GM21529 (cell line): ENCODE measurements around the gene MOGAT1.
"Not testable (repeated sequence)": the region's sequence is repeated elsewhere in the genome, so short reads cannot be mapped to it uniquely, and the experiment has no call there.

Experiments
- ATAC-seq: cut with Tn5 transposase; IDR thresholded peaks from one replicate; pipeline ENCODE4 v1.9.1; 2021; ENCODE audit not compliant: unreplicated experiment

The MOGAT1 gene

GRCh38 chr2:222669353-222669752, 2.1 kb upstream of the MOGAT1 start:
- ATAC-seq = no peak

DNA sequence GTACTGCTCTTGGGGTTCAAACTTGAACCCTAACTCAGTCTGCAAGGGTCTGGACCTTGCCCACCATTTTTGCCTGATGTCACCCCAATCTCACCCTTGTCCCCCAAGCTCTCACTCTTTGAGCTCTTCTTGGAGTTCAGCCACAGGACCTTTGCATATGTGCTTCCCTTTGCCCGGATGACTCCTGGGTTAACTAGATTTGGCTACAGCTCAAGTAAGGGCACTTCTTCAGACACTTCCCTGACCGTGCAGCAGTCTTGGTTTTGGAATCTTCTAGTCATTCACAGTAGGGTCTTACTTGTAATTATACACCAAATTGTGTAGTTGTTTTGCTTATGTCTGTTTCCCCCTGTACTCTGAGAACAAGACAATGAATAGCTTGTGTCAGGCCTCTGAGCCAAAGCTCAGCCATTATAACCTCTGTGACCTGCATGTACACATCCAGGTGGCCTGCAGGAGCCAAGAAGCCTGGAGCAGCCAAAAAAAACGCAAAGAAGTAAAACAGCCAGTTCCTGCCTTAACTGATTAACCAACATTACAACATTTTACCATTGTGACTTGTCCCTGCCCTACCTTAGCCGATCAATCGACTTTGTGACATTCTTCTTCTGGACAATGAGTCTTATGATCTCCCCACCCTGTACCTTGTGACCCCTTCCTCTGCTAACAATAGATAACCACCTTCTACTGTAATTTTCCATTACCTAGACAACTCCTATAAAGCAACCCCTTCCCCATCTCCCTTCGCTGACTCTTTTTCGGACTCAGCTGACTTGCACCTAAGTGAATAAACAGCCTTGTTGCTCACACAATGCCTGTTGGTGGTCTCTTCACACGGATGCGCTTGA, 1.0 kb upstream of the MOGAT1 start:
- ATAC-seq = no peak

- no peak for ATAC-seq
Observed at GRCh38 chr2:222672068-222672401, 577 bp downstream of the MOGAT1 start.

- ATAC-seq = no peak
Observed at GRCh38 chr2:222673273-222673672, 1.8 kb downstream of the MOGAT1 start.

DNA sequence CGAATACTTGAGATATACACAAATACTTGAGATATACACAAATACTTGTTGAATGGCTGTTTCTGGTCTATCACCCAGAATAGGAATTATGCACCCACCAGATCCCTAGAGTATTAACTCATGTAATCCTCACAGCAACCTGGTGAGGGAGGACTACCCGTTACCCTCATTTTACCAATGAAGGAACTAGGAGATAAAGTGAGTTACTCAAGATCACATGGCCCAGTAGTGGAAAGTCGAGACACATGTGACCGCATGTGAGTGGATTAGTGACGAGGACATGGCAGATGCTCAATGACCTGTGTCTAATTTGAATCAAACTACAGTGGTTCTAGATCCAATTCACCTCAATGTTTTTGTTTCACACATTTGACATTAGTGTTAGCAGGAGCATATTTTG, 2.4 kb downstream of the MOGAT1 start:
- ATAC-seq = no peak

DNA sequence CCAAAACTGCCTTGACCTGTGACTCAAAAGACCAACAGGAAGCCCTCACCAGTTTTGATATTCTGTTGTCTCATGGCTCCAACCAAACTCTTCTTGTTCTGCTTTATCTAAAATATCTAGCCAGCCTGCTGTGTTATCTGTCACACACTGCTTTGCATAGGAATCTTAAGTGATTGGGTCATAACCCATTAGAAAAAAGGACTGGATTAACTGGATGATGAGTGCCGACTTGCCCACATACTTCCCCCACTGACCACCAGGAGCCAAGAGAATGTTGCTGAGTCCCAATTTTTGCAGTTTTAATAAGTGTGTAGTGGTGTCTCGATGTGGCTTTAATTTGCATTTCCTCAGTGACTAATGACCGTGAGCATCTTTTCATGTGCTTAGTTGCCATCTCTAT, 6.5 kb downstream of the MOGAT1 start:
- ATAC-seq = no peak

- no peak for ATAC-seq
Observed at GRCh38 chr2:222683805-222684204, 12.3 kb downstream of the MOGAT1 start.

DNA sequence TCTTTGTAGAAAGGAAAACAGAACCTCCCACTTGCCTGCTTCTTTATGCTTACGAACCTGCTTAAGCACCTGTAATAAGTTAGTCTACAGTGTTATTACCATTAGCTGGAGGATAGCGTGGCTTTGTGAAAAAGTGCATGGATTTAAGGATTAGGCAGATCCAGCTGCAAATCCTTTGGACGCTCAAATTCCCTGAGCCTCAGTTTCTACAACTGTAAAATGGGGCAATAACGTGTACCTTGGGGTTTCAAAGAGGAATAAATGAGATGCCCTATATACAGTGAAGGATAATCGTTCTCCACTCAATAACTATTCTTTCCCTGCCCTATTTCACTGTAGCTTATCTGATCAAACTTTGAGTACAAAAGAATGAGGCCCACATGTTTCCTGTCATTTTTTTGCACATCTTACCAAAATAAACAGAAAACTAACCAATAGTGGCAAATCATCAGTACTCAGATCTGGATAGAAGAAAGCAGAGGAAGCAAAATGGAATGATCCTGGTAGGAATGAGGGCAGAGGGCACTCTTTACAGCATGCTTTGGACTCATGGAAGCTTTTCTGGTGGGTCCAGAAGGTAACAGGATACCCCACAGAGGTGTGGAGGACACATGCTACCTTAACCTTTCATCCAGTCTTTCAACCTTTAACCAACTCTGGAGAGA, 14.8 kb downstream of the MOGAT1 start:
- no peak for ATAC-seq

DNA sequence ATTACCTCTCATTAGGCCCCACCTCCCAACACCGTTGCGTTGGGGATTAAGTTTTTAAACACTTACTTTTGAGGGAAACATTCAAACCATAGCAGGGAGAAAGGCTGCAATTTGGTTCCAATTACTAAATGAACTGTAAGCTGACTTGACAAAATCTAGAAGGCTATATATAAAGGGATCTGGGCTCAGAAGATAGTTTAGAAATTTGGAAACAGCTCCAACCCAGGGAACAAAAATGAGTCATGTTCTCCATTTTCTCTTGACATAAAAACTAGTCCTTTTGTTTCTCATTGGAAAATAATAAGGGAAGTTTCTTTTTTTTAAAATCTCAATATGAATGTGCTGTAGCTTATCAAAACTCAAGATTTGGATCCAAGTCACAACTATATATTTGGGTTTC, 17.5 kb downstream of the MOGAT1 start:
- no peak for ATAC-seq

DNA sequence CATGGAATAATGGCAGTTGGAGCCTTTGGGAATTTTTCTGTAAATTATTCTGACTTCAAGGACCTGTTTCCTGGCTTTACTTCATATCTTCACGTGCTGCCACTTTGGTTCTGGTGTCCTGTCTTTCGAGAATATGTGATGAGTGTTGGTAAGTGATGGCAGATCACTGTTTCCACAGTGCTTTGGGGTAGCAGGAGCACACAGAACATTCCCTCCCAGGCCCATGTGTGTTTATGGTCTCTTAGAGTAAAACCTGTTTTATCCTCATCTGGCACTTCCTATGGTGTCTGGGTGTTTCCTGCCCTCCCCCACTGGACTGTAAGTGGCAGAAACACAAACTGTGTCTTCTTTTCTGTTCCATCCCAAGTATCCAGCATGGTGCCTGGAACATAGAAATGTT, 17.9 kb downstream of the MOGAT1 start:
- ATAC-seq = no peak

DNA sequence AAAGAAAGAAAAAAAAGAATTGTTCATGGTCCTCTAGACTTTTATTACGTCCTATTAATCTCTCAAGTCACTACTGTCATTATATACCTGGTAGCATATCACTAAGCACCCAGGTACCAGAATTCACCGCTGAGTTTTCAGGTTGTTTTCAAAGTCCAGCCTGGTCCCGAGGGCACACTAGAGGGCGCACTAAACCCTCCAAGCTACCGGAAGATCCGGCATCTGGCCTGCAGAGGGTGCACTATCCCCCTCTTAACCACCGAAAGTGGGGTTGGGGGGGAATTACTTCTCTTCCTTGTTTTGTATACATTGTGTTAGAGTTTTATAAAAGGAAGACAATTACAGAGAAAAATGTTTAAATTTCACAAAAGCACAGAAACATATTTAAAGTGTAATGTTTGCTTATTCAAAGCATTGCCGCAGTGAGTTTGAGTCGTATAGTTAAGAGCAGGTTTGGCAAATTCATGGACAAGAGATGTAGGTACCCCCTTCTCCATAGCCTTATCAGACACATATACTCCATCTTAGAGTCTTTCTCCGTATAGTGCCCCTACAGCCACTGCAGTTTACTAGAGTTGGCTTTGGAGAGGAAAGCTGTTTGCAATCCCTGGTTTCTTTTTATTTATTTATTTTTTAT, 19.2 kb downstream of the MOGAT1 start:
- peak; percentile 95 for ATAC-seq

DNA sequence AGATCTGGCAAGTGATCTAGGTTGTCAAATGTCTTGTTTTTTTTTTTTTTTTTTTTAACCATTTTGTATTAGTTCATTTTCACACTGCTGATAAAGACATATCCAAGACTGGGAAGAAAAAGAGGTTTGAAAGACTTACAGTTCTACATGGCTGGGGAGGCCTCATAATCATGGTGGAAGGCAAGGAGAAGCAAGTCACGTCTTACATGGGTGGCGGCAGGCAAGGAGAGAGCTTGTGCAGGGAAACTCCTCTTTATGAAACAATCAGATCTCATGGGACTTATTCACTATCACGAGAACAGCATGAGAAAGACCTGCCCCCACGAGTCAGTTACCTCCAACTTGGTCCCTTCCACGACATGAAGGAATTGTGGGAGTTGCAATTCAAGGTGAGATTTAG, 22.0 kb downstream of the MOGAT1 start:
- not testable (repeated sequence) for ATAC-seq

- peak; percentile 55 for ATAC-seq
Observed at GRCh38 chr2:222693837-222694236, 22.4 kb downstream of the MOGAT1 start.

- no peak for ATAC-seq
Observed at GRCh38 chr2:222698276-222698675, 26.8 kb downstream of the MOGAT1 start.

- ATAC-seq = no peak
Observed at GRCh38 chr2:222701233-222701632, 29.8 kb downstream of the MOGAT1 start.

- no peak for ATAC-seq
Observed at GRCh38 chr2:222701721-222702131, 30.3 kb downstream of the MOGAT1 start.

- ATAC-seq = no peak
Observed at GRCh38 chr2:222703091-222703490, 31.6 kb downstream of the MOGAT1 start.

- no peak for ATAC-seq
Observed at GRCh38 chr2:222703886-222704285, 32.4 kb downstream of the MOGAT1 start.

- no peak for ATAC-seq
Observed at GRCh38 chr2:222706616-222707015, 35.2 kb downstream of the MOGAT1 start.

GRCh38 chr2:222707102-222707688, 35.7 kb downstream of the MOGAT1 start:
- ATAC-seq = no peak

DNA sequence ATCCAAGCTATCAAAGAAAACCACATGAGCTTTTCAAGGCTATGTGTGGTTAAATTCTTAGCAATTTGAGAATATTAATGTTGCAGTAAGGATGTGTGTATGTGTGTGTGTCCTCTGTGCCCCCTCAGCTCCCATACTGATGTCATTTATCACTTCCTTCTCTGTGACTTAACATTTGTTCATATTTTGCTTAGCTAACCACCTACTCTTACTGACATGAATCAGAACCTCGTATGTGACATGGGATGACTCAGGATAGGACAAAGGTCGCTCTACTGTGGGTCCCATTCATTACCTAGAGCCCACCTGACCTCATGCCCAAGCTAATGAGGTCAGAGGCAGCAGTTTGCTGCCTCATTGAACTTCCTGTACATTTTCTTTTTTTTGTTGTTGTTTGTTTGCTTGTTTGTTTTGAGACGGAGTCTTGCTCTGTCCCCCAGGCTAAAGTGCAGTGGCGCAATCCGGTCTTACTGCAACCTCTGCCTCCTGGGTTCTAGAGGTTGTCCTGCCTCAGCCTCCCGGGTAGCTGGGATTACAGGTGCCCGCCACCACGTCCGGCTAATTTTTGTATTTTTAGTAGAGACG, 36.3 kb downstream of the MOGAT1 start:
- peak; percentile 35 for ATAC-seq
